Psoas muscle (tissue), 8 donors: Measurements from ENCODE around the gene JKAMP. TPM values are rescaled to one million over a fixed set of nuclear protein-coding genes. Genes with fewer than 3 reads are reported as not detected.

Experiments
- ATAC-seq, 4 donors: fragments of 200-7000 bp; cut with Tn5 transposase; one replicate each; pipeline ENCODE4 v1.9.1; 2020; ENCODE audit warnings: moderate library complexity in 3 of 4, mild to moderate bottlenecking in 2 of 4
- DNase-seq, 2 donors: peaks; one replicate each; pipeline ENCODE4 v3.0.0-alpha.2; 2020
- H3K27ac ChIP-seq: fragments of 200-600 bp; one replicate; pipeline ENCODE4 v1.8.0; 2022
- H3K27me3 ChIP-seq, 3 donors: fragments of 200-600 bp in 1 of 3; one replicate each; pipeline versions ENCODE4 v1.6.1 to v1.8.0; 2013 to 2022; ENCODE audit warnings: low read length in 2 of 3, mild to moderate bottlenecking in 2 of 3, moderate library complexity in 1 of 3; ENCODE audit not compliant: insufficient read depth in 3 of 3
- H3K36me3 ChIP-seq, 2 donors: fragments of 200-600 bp in 1 of 2; one replicate each; pipeline versions ENCODE4 v1.6.1 to v1.8.0; 2013 to 2022; ENCODE audit warnings: low read depth in 1 of 2, mild to moderate bottlenecking in 1 of 2, moderate library complexity in 1 of 2; ENCODE audit not compliant: insufficient read depth in 1 of 2
- H3K4me1 ChIP-seq: fragments of 200-600 bp; one replicate; pipeline ENCODE4 v1.8.0; 2022
- H3K4me3 ChIP-seq: fragments of 200-600 bp; one replicate; pipeline ENCODE4 v1.8.0; 2022; ENCODE audit warnings: mild to moderate bottlenecking
- H3K9me3 ChIP-seq: fragments of 200-600 bp; one replicate; pipeline ENCODE4 v1.8.0; 2022
- CTCF ChIP-seq: fragments of 200-600 bp; IDR thresholded peaks from one replicate; pipeline ENCODE4 v1.8.0; 2022; ENCODE audit warnings: antibody characterized with exemption
- WGBS, 3 donors: extraction: QIAGEN DNeasy Blood & Tissue Kit; methylation state at CpG; one replicate each; pipeline versions ENCODE4 v1.1.6 to v1.1.7; 2013; 5-methylcytosine and 5-hydroxymethylcytosine counted together
- intact Hi-C, 2 donors: fragments of 100-400 bp; cut with DNase I; formaldehyde crosslinking; loops; one replicate each; pipeline versions ENCODE4 v1.11.0 to v1.14.2; 2022
- polyA plus RNA-seq, 3 donors: library from polyadenylated mRNA; stranded (reverse); fragments of 200-250 nt; gene quantifications; one replicate each; pipeline ENCODE4 v1.2.3, GENCODE V29; 2013
- total RNA-seq, 4 donors: library from RNA; stranded (reverse); fragmentation: NEBNext Ultra II Directional in 2 of 4; extraction: Animal tissue kit (Norgen Biotek cat#: 25700) in 2 of 4; gene quantifications; one replicate each; pipeline versions ENCODE4 v1.2.1 to v1.2.4, GENCODE V29; 2021 to 2023
- donor health status: healthy with polysubstance abuse.
- donor health status: DM: no; HTN: no; CAD: no; lungs with moderate emphysema.
- donor health status: Bipolar disorder and iron deficiency.
- donor health status: healthy.
- donor health status: DM: yes; HTN: yes; CAD: no.
- donor health status: DM: no; HTN: no; CAD: no.
- donor health status: DM: no; HTN: no; CAD: no.
- donor health status: DM: yes; HTN: yes; CAD: no.

Gene JKAMP
- total and polyA plus RNA-seq, 7 donors, result 11.6 to 38.5 (median 19.4) TPM

- H3K36me3 ChIP-seq, result peaks cover 3 to 18% of the 10 kb centered on the region in 2 donors
- H3K4me3 ChIP-seq, result peak overlapping the region; percentile 93
- H3K9me3 ChIP-seq, result no peaks in the 10 kb centered on the region
- peak in 1 of 4 donors; percentile 34 for ATAC-seq
- peak overlapping the region; percentile 92 for H3K27ac ChIP-seq
- 35 to 60% (median 36%) methylated on average over 6 of the region's 6 CpGs for WGBS, 3 donors
- peaks cover 49% of the 10 kb centered on the region for H3K4me1 ChIP-seq
- no peak for TF ChIP-seq CTCF
- no peaks in the 10 kb centered on the region for H3K27me3 ChIP-seq
- DNase-seq, result no peak
- intact Hi-C loops, result no loop called here
Observed at GRCh38 chr14:59482541-59483331, 1.6 kb upstream of the JKAMP start.

- Histone ChIP-seq H3K4me1 (peaks cover 49% of the 10 kb centered on the region), H3K27ac (peak overlapping the region; percentile 92), H3K9me3 (no peaks in the 10 kb centered on the region), H3K27me3 (no peaks in the 10 kb centered on the region), H3K4me3 (peak overlapping the region; percentile 93), H3K36me3 (peaks cover 2 to 18% of the 10 kb centered on the region in 2 donors)
- intact Hi-C loops, result no loop called here
- TF ChIP-seq CTCF, result no peak
- DNase-seq, result peak in 1 of 2 donors; percentile 16
- 2 to 5% (median 4%) methylated on average over 16 of the region's 16 CpGs for WGBS, 3 donors
- ATAC-seq, result peak in 1 of 4 donors; percentile 2
Observed at GRCh38 chr14:59483363-59483762, 954 bp upstream of the JKAMP start.

GRCh38 chr14:59484639-59485175 lies 390 bp downstream of the JKAMP start:
- Histone ChIP-seq H3K4me3 (peak overlapping the region; percentile 93), H3K9me3 (no peaks in the 10 kb centered on the region), H3K4me1 (peaks cover 45% of the 10 kb centered on the region), H3K27ac (peak overlapping the region; percentile 92), H3K36me3 (peaks cover 4 to 23% of the 10 kb centered on the region in 2 donors), H3K27me3 (no peaks in the 10 kb centered on the region)
- DNase-seq (no peak), ATAC-seq (peak; percentile 53 to 71 (median 56))
- TF ChIP-seq CTCF, result no peak
- intact Hi-C loops, result no loop called here
- 0 to 1% (median 0%) methylated on average over 32 of the region's 32 CpGs for WGBS, 3 donors

GRCh38 chr14:59490756-59491155 lies 6.4 kb downstream of the JKAMP start:
- H3K4me1 ChIP-seq, result peaks cover 15% of the 10 kb centered on the region
- no peak for TF ChIP-seq CTCF
- ATAC-seq (no peak), DNase-seq (no peak)
- peaks cover 6 to 83% of the 10 kb centered on the region in 2 donors for H3K36me3 ChIP-seq
- intact Hi-C loops, result no loop called here
- H3K4me3 ChIP-seq, result no peak overlapping the region
- H3K27ac ChIP-seq, result no peak overlapping the region
- 91 to 94% (median 94%) methylated on average over 3 of the region's 3 CpGs for WGBS, 3 donors
- H3K9me3 ChIP-seq, result no peaks in the 10 kb centered on the region
- no peaks in the 10 kb centered on the region for H3K27me3 ChIP-seq
